GM12874 (cell line): ENCODE data around the gene SMAD6.

Experiments
- TF ChIP-seq, protein P1 (sequence below): IDR thresholded peaks from 2 replicates; pipeline ENCODE4 v1.5.1; 2011; ENCODE audit warnings: low read depth, mild to moderate bottlenecking, control low read depth, low read length, moderate library complexity; ENCODE audit not compliant: insufficient read depth

The SMAD6 gene

DNA sequence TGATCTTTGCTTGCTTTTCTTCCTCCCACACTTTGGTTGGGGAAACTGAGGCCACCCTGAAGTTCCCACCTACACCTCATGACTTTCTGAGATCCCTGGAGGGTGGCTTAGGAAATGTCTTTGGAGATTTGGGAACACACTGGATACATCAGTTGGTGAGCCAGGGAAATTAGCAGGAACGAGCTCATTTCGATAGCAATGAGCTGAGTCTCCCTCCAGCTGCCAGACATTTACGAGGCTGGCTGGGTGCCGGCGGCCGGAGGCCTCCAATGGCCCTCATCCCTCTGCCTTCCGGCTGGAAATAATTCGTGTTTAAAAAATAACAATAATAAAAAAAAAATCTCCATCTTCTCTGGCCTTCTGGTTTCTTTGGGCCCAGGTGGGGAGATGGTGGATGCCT lies 38.8 kb downstream of the SMAD6 start:
- TF ChIP-seq, protein P1, sequence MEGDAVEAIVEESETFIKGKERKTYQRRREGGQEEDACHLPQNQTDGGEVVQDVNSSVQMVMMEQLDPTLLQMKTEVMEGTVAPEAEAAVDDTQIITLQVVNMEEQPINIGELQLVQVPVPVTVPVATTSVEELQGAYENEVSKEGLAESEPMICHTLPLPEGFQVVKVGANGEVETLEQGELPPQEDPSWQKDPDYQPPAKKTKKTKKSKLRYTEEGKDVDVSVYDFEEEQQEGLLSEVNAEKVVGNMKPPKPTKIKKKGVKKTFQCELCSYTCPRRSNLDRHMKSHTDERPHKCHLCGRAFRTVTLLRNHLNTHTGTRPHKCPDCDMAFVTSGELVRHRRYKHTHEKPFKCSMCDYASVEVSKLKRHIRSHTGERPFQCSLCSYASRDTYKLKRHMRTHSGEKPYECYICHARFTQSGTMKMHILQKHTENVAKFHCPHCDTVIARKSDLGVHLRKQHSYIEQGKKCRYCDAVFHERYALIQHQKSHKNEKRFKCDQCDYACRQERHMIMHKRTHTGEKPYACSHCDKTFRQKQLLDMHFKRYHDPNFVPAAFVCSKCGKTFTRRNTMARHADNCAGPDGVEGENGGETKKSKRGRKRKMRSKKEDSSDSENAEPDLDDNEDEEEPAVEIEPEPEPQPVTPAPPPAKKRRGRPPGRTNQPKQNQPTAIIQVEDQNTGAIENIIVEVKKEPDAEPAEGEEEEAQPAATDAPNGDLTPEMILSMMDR, result no peak

- TF ChIP-seq, protein P1, result no peak
Observed at GRCh38 chr15:66741646-66742045, 39.6 kb downstream of the SMAD6 start.

DNA sequence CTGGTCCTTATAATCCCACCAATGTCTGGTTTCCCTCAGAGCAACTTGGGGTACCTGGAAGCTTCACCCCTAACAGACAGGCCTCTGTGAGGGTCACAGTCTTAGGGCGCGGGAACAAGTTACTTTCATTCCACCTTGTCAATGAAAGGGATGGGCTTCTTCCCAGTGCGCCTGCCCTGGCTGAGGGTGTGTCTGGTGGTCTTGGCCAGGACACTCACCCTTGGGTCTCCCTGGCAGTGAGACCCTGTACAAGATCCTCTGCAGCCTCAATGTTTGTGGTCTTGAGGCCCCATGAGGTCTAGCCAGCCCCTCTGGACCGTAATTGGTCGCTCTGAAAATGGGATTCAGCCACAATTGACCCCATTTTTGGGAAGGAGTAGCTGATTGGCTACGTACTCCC lies 40.2 kb downstream of the SMAD6 start:
- TF ChIP-seq, protein P1, result no peak

DNA sequence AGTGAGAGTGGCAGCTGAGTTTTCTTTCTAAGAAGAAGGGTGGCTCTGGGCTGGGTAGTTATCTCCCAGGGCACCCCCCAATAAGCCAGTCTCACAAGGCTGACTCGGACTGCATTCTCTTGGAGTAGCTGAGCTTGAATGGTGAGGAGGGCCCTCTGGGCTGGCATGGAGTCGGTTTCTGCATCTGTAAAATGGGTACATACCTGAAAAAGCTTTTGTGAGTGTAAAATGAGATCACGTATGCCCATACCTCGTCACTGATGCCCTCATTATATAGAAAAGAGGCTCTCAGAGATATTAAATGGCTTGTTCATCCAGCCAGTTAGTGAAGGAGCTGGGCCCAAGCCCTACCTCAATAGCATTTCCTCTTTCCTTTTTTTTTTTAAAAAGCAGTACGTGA lies 41.2 kb downstream of the SMAD6 start:
- TF ChIP-seq, protein P1, result no peak

- TF ChIP-seq, protein P1, result no peak
Observed at GRCh38 chr15:66743703-66744536, 41.9 kb downstream of the SMAD6 start.

DNA sequence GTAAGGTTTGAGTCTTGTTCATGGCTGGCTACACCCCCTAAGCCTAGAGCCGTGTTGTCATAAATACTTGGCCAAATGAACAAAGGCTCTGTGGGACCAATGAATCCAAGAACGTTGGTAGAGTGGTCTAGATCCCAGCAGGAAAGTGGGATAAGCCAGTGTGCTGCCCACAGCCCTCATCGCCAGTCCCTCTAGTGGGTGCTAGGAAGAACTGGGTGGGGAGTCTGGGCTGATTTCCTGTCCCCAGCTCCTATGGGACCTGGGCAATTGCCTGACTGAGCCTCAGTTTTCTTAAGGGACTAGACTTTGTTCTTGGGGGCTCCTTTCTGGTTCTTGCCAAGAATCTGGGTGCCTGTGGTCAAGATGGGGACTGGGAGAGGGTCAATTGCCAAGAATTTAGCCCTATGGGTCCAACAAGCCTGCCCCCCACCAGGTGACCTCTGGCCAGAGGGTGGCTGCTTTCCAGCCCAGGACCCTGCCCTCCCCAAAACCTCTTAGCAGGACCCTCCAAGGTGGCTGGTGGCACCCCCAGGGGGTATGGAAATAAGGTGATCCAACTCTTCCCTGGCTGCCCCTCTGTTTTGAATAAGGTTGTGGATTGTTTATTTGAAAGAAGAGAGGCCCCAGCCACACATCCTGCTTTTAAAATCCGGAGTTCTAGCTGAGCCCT lies 42.7 kb downstream of the SMAD6 start:
- TF ChIP-seq, protein P1, result no peak

DNA sequence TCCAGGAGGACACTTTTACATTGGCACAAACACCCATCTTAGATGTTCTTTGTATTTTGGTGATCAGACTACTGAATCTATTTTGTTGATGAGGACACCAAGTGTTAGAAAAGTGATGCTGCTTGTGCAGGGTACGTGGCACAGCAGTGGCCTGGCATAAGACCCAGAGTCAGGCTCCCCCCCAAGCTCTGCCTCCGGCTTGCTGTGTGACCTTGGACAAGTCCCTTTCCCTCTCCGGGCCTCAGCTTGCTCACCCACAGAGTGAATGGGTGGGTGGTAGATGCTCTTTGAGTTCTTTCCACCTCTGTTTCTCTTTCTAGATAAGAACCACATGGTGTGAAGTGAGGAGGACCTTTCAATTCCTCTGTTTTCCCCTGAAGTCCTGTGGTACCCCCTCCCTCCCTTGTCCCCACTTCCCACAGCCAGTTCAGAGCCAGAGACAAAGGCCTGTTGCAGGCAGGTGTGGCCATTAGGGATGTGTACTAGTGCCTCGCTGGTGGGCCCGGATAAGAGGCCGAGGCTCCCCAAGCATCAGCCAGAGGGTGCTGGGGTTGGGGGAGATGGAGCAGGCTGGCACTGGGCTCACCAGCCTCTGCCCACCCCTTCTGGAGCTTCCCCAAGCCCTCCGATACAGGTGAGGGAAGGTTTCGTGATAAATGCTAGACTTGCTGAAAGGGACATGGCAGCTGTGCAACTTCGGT lies 43.6 kb downstream of the SMAD6 start:
- TF ChIP-seq, protein P1, result no peak
